Fibroblast of skin of right quadriceps (primary cell): ENCODE measurements around the gene CRAMP1.
"Not testable (repeated sequence)": the region's sequence is repeated elsewhere in the genome, so short reads cannot be mapped to it uniquely, and the experiment has no call there.

ENCODE experiments used
- DNase-seq: peaks from one replicate; pipeline ENCODE4 v3.0.0-alpha.2; 2013

Gene CRAMP1, protein sequence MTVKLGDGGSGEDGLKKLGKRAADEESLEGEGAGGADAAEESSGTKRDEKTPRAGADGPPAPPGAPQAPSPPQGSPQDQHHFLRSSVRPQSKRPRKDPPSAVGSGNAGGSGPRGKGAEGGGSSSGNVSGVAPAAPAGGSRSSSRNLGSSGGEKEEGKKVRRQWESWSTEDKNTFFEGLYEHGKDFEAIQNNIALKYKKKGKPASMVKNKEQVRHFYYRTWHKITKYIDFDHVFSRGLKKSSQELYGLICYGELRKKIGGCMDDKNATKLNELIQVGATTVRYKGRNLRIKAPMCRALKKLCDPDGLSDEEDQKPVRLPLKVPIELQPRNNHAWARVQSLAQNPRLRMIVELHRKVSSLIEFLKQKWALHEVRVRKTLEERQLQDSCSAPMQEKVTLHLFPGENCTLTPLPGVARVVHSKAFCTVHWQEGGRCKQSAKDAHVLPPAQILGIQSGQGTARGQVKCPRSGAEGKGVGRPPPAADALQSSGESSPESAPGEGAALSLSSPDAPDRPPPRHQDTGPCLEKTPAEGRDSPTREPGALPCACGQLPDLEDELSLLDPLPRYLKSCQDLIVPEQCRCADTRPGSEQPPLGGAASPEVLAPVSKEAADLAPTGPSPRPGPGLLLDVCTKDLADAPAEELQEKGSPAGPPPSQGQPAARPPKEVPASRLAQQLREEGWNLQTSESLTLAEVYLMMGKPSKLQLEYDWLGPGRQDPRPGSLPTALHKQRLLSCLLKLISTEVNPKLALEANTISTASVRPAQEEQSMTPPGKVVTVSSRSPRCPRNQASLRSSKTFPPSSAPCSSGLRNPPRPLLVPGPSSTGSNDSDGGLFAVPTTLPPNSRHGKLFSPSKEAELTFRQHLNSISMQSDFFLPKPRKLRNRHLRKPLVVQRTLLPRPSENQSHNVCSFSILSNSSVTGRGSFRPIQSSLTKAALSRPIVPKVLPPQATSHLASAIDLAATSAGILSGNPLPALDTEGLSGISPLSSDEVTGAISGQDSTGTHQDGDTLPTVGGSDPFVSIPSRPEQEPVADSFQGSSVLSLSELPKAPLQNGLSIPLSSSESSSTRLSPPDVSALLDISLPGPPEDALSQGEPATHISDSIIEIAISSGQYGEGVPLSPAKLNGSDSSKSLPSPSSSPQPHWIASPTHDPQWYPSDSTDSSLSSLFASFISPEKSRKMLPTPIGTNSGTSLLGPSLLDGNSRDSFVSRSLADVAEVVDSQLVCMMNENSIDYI (N-terminal part only)

DNA sequence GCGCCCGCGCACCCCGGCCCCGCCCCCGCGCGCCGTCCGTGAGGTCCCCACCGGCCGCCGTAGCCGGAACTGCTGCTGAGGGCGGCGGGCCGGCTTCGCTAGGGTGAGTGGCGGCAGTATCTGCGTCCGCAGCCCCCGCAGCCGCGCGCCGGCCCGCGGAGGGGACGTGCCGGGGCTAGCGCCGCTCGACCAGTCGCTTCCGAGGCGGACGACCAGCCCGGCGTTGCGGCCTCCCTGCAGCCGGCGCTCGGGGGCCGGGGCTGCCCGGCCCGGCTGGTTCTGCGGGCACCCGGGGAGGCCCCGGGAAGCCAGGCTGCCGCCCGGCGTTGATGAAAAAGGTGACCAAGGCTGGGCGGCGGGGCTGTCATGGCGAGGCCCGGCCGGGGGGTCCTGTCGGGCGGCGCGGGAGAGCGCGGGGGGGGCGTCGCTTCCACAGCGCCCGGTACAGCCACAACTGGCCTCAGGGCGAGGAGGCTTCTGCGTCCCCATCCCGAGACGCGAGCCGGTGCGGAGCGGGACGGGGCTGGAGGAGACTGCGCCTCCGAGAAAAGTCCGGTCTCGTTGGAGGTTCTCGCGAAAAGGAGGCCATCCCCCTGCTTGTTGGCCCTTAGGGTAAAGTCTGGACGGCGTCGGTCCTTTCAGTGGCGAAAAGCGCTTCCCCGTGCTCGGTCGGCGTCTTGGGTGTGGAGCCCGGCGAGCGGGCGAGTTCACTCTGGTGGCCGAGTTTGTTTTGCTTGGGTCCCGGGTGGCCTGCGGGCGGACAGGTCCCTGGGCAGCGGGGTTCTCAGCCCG lies at the start of gene CRAMP1:
Gene CRAMP1 (plus strand): TSS at position 41 of the 792 bp plus-strand sequence. CDS start 2,280 bp downstream, outside the sequence.
- DNase-seq: no peak

DNA sequence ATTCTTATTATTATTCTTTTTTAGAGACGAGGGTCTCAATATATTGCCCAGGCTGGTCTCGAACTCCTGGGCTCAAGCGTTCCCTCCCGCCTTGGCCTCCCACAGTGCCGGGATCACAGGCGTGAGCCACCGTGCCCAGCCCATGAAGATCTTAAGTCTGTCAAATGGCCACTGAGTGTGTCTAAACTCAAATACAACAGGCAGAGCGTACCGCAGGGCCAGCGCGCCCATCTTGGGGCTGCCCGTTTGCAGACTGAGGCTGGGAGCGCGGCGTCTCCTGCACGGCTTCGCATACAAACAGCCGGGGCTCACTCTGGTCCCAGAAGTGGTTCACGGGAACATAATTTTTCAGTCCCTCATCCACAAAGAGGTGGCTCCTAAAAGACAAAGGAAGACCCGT lies 48.4 kb upstream of the CRAMP1 start:
- DNase-seq: no peak

DNA sequence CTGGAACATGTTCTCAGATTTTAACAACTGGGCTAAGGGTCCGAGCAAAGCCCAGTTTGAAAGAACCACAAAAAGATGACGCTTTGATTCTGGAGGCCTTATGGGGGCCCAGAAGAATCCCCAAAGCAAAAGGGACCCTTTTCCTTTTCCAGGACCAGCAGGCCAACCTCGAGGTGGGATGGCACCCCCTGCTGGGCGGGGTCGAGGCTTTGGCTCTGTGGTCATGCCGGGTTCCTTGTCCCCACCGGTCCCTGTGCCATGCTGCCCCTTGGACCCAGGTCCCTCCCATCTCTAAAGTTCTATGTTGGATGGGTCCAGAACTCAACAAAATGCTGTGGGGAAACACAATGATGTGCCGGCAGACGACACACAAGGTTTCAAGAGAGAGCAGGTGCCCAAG lies 47.8 kb upstream of the CRAMP1 start:
- no peak for DNase-seq

DNA sequence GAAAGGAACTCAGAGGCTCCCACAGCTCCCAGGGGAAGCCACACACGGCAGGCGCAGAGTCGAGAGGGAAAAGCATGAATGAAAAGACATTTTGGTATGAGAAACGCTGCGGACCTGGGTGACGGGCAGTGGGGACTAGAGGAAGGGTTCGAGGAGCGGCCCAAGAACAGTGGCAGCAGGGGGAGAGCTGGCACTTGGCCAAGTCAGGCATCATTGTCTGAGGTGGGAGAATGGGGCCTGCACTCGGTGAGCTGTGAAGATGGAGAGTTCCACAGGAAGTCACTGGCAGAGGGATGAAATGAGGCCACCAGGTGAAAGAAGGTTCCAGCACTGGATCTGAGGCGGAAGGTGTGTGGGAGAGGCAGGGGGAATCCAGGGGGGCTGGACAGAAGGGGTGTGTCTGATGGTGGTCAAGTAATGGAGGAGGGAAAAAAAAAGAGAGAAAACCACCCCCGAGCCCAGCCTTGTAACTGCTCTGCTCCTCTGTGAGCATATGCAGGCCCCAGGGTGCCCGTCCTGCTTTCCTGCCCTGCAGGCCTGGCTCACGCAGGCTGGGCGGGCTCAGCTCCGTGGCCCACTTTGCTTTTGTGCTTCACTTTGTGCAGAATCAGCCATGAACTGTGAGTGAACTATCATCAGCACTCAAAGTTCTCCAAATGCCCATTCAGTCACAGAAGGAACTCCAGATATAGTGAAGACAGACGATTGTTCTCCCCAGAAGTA lies 46.9 kb upstream of the CRAMP1 start:
- no peak for DNase-seq

DNA sequence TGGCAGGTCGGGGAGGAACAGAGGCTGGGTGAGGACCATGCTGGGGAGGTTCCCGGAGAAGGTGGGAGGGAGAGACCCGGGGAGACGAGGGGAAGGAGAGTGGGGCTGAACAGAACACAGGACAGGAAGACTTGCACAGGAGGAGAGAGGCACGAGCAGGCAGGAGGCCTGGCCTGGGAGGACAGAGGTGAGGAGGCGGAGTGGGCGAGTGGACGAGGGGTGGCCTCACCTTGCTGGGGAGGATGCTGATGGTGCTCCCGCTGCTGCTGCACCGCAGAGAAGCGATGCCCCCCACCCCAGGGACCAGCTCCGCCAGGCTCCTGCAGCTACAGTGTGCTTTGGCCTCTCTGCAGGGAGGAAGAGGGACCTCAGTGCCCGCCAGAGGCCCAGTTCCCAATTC lies 44.2 kb upstream of the CRAMP1 start:
- DNase-seq: no peak

DNA sequence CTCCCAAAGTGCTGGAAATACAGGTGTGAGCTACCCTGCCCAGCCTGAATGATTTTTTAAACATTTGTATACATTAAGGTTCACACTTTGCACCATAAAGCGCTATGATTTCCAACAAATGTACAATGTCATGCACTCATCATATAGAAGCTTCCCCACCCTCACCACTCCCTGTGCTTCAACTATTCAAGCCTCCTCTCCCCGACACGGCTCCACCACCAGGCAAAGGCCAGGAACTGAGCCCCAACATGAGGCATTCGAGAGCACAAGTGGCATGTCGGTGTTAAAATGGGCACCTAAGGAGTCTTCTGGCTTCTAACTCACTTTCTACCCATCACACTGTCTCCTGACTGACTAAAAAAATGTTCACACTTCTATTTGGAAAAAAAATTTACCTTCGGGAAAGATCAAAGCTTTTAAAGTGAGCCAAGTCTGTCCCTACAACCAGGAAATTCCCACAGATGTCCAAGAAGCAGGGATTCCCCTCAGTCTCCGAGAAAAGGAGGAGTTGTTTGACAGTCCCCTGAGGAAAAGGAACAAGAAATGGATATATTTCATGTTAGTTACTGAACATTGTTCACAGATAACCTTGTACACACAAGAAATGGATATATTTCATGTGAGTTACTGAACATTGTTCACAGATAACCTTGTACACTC lies 41.0 kb upstream of the CRAMP1 start:
- DNase-seq: no peak

DNA sequence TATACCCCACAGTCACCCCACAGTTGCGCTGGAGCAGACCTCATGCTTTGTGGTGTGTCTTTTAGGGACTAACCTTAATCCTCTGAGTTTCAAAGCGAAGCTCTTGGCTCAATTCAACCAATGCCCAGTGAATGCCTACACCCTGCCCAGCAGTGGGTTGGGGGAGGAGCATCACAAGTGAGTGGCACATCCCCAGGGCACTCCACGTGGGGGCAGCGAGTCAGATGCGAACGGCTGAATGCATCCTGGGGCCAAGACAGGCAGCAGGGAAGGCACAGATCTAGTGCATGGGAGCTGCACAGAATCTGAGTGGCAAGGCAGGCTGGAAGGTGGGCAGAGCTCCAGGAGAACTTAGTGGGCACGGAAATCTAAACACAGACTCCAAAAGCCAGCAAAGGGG lies 39.5 kb upstream of the CRAMP1 start:
- DNase-seq: no peak

DNA sequence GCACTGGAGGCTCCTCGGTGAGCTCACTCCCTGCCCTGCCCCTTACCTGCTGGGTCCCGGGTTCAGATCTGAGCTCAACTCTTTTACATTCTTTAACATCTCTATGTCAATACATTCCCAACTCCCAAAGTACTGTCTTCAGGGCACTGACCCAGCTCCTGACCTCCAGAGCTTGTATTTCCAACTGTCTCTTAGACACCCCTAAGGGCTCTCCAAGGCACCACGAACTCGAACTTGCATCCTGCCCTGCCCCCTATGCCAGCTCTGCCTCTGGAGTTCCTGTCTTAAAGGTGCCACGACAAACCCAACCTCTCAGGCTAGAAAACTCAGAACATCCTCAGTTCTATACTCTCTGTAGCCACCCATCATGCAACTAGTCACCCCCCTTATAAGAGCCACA lies 38.9 kb upstream of the CRAMP1 start:
- no peak for DNase-seq

DNA sequence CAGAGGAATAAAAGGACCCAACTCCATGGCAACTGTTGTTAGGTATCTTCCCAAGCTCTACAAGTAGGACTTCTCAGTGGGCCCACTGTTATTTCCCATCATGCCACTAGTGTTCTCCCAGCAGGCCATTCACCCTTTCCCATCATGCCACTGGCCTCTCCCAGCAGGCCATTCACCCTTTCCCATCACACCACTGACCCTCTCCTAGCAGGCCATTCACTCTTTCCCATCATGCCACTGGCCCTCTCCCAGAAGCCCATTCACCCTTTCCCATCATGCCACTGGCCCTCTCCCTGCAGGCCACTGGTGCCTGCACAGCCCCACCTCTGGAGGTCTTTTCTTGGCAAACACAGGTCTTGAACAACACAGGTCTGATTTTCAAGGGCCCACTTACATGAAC lies 36.6 kb upstream of the CRAMP1 start:
- no peak for DNase-seq

DNA sequence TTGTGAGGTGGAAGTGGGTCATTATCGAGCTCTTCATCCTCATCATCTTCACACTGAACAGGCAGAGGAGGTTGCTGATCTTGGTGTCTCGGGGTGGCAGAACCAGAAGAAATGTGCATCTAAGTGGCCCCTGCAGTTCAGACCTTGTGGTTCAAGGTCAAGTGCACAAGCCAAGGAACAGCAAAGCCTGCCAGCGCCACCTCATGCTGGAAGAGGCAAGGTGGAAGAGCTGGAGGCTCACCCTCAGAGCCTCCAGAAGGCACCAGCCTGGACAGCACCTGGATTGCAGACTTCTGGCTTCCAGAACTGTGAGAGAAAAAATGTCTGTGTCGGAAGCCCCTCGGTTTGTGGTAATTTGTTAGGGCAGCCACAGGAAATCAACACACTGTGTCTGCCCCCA lies 32.9 kb upstream of the CRAMP1 start:
- no peak for DNase-seq

DNA sequence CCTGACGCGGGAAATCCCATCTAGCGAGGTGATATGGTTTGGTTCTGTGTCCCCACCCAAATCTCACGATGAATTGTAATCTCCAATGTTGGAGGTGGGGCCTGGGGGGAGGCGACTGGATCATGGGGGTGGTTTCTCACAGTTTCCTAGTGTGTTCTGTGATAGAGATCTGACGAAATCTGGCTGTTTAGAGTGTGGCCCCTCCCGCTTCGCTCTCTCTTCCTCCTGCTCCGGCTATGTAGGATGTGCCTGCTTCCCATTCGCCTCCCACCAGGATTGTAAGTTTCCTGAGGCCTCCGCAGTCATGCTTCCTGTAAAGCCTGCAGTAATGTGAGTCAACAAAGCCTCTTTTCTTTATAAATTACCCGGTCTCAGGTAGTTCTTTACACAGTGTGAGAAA lies 31.9 kb upstream of the CRAMP1 start:
- no peak for DNase-seq

DNA sequence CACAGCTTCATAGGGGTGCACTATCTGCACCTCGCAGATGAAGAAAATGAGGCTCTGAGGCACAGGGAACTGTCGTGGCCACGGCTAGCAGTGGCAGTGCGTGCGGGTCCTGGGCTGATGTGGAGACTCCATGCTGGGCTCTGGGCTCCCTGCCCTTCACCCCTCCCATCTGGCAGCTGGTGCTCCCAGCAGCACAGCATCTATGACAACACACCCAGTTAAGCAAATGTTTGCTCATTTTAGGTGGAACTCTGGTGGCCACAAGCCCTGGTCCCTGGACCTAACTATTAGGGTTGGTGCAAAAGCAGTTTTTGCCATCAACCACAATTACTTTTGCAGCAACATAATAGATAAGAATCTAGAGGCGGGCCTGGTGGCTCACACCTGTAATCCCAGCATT lies 31.2 kb upstream of the CRAMP1 start:
- DNase-seq: no peak

DNA sequence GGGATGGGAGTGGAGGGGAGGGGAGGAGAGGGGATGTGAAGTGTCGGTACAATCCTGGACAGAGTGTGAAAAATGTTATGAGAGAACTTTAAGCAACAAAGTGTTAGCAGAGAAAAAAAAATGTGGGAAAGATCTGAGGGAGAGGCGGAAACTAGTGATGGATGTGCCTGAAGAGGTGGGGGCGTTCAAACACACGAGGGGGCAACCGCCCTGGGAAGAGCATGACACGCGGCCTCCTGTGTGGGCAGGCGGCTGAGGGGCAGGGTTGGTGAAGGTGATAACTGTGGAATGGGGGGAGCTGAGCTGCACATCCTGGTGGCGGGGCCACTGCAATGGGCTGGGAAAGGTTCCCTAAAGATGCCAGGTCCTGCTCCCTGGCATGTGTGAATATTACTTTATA lies 30.4 kb upstream of the CRAMP1 start:
- no peak for DNase-seq

DNA sequence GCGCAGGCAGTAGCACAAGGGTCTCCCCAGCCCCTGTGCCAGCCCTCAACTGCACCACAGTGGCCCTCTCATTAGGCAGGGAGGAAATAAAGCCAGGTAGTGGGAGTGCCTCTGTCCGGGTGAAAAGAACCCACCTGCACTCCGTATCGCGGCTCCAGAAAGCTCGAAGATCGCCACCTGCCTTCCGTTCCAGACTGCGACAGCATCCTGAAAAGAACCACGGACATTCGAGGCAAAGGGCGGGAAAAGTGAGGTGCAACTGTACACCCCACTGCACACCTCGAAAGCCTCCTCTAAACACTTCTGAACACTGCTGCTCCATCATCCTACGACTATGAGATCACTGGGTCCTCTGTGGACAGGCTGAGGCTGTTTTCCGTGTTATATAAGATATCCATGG lies 29.0 kb upstream of the CRAMP1 start:
- no peak for DNase-seq

DNA sequence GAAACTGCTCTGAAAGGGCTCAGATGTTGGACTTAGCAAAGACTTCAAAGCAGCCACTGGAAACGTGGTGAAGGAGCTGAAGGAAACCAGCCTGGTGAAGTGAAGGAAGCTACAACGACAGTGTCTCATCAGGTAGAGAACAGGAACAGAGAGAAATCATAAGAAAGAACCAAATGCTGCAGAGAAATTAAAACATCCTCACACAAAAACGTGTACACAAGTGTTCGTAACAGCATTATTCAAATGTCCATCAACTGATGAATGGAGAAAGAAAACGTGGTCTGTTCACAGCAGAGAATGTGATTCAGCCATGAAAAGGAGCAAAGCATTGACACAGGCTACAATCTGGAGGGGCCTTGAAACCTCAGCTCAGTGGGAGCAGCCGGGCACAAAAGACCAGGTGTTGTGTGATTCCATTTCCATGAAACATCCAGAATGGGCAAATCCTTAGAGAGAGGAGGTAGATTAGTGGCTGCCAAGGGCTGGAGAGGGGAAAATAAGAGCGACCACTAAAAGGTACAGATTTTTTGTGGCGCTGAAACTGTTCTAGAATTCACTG lies 27.2 kb upstream of the CRAMP1 start:
- no peak for DNase-seq

DNA sequence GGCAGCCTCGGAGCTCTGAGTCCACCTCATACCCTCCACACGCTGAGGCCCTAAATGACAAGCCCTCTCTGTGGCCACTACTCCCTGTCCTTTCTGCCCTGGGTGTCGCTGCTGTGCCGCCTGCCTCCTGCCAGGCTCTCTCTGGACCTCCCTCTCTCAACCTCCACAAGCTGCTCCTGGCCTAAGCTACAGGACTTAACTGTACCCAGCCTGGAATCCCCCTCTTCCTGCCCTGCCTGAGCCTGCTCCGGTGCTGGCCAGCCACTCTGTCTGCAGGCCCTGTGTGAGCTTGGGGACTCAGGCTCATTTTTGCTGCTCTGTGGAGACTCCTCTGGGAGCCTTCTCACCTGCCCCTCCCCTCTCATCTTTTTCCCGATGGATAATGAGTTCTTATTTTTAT lies 21.8 kb upstream of the CRAMP1 start:
- no peak for DNase-seq

DNA sequence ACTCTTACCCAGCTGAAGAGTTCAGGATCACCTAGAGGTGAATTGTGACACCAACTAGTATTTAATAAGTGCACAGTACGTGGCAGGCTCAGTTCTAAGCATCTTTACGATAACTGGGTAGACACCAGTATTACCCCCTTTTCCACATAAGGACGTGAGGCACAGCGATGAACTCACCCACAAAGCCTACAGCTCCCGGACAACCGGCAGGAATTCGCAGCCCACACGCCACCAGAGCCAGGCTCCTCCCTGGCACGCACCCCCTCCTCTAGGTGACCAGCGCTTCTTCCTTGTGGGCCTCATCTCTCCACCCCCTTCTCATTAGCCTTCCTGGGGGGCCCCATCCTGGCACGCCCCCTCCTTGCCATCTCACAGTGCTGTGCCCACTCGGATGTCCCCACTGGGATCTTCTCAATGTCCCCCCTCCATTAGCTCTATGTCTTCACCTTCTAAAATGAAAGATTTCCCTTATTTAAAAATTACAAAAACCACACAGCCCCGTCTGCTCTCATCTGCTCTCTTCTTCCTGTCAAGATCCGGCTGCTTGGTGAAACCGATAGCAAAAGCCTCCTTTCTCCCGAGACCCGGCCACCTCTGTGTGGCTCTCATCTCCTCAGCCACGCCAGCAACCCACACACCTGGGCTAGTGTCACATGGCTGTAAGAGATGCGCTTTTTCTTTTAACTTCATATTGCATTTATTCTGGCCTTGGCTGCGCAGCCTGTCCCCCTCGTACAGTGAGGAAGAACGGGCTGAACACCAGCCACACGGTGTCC lies 21.0 kb upstream of the CRAMP1 start:
- DNase-seq: no peak

DNA sequence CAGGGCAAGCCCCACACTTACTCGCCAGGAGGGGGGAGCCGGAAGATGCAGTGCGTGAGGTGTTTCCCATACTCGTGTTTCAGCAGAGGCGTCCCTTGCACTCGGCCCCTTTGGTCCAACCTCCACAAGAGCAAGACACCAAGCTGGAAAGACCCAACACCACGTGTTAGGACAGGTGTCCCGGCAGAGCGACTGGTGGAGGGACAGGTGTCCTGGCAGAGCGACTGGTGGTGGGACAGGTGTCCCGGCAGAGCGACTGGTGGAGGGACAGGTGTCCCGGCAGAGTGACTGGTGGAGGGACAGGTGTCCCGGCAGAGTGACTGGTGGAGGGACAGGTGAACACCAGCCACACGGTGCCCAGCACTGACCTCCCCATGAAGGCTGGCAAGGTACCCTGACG lies 19.7 kb upstream of the CRAMP1 start:
- DNase-seq: no peak

DNA sequence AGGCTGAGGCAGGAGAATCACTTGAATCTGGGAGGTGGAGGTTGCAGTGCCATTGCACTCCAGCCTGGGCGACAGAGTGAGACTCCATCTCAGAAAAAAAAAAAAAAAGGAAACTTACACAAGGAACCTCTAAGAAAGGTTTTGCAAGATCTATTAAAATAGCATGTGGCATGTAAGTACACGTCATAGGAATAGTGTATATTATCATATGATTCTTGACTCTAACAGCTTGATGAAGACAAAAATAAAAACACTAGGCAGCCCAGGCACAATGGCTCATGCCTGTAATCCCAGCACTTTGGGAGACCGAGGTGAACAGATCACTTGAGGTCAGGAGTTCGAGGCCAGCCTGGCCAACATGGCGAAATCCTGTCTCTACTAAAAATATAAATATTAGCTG lies 16.6 kb upstream of the CRAMP1 start:
- DNase-seq: not testable (repeated sequence)

DNA sequence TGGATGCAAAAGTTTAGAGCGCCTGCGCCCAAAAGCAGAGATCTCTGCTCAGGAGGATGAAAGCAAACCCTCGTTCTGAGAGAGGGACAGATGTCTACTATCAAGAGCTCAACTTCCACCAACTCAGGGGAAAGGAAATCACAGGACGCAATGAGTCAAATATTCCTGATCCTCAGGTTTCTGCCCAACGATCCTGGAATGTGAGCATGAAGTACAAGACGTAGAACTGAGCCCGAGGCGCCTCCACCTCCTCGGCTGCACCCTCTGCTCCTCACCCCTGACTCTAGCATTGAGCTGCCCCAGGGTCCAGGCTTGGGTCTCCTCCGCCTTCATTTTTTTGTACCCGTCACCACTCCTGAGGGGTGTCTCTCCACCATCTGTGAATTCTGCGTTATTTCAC lies 15.6 kb upstream of the CRAMP1 start:
- DNase-seq: no peak
